Gastrocnemius medialis (tissue), 4 donors: ENCODE measurements around the gene DBNDD2.

Experiments used
- POLR2A ChIP-seq, 2 donors: fragments of 450-650 bp; IDR thresholded peaks; one replicate each; pipeline ENCODE4 v1.6.1; 2017; ENCODE audit warnings: antibody characterized with exemption in 2 of 2, mild to moderate bottlenecking in 2 of 2, moderate library complexity in 2 of 2
- TF ChIP-seq, protein P1 (sequence below), 5 experiments: fragments of 450-650 bp in 3 of 5; fragments of 200-600 bp in 2 of 5; sonication (generic) in 2 of 5; IDR thresholded peaks in 4 of 5; conservative IDR thresholded peaks in 1 of 5; 1 replicate in 4 of 5; 2 replicates in 1 of 5; pipeline ENCODE4 v1.5.1; 2016 to 2019; ENCODE audit warnings: antibody characterized with exemption in 5 of 5, mild to moderate bottlenecking in 3 of 5, moderate library complexity in 3 of 5

DNA sequence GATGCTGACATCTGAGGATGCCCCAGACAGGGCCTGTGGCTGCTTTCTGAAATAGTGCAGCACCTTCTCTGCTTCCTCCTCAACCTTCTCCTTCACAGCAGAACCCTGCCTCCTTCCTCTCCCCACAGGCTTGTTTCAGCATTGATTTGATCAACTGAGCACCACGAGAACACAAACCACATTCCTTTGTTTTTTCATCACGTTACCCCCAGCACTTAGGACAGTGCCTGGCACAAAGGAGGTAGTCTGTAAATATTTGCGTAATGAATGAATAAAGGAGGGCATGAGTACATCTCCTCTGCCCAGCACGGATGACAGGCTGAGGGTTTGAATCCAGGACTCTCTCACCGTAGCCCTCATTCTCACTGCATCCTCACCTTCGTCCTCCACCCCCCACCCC is 40.2 kb downstream of the DBNDD2 start:
- TF ChIP-seq, protein P1, sequence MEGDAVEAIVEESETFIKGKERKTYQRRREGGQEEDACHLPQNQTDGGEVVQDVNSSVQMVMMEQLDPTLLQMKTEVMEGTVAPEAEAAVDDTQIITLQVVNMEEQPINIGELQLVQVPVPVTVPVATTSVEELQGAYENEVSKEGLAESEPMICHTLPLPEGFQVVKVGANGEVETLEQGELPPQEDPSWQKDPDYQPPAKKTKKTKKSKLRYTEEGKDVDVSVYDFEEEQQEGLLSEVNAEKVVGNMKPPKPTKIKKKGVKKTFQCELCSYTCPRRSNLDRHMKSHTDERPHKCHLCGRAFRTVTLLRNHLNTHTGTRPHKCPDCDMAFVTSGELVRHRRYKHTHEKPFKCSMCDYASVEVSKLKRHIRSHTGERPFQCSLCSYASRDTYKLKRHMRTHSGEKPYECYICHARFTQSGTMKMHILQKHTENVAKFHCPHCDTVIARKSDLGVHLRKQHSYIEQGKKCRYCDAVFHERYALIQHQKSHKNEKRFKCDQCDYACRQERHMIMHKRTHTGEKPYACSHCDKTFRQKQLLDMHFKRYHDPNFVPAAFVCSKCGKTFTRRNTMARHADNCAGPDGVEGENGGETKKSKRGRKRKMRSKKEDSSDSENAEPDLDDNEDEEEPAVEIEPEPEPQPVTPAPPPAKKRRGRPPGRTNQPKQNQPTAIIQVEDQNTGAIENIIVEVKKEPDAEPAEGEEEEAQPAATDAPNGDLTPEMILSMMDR (IDR thresholded peaks at IDR 0.05 in 4 of 5, conservative IDR thresholded peaks at IDR 0.05 in 1 of 5), result no peak
- TF ChIP-seq POLR2A (IDR thresholded peaks at IDR 0.05), result no peak
